ENCODE results near the gene C1orf105.

DNA sequence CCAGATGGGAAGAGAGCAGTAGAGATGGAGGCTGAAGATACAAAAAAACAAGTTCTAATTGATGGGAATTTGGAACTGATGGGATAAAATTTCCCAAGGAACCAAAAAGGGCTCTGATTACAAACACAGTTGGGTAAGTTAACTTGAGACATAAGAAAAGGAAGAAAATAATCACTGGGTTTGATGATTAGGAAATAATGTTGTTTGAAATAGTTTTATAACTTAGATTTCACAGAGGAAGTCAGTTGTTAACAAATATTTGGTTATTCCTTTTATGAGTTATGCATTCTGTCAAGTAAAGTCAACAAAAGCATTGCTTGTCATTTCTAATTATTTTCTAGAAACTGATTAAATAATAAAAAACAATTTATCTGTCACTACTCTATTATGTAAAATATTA is 92.1 kb downstream of the C1orf105 start:
- TF ChIP-seq CTCF (IDR thresholded peaks at IDR 0.05) (no peak), EP300 (IDR thresholded peaks at IDR 0.05) (no peak)
